ENCODE measurements around the gene TMEM179.

TMEM179 gene

GRCh38 chr14:104598910-104599273, 5.7 kb downstream of the TMEM179 start:
- DNase-seq (ENCODE audit: low read depth), result no peak

- DNase-seq (ENCODE audit: low read depth), result no peak
Observed at GRCh38 chr14:104598039-104598909, 6.3 kb downstream of the TMEM179 start.

DNA sequence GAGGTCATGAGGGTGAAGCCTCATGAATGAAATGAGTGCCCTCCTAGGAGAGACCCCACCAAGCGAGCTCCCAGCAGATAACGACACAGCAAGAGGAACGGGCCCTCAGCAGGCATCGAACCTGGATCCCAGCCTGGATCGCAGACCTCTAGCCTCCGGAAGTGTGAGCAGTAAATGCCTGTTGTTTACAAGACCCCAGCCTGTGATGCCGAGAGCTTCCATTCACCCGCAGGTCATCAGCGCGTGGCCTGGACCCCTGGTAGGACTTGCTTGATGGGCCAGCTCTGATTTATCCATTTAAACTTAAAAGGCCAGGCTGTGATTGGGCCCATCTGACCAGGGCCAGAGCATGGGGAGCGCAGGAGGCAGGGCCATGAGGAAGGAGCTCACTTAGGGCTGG, 7.0 kb downstream of the TMEM179 start:
- no peak for DNase-seq (ENCODE audit: low read depth)

DNA sequence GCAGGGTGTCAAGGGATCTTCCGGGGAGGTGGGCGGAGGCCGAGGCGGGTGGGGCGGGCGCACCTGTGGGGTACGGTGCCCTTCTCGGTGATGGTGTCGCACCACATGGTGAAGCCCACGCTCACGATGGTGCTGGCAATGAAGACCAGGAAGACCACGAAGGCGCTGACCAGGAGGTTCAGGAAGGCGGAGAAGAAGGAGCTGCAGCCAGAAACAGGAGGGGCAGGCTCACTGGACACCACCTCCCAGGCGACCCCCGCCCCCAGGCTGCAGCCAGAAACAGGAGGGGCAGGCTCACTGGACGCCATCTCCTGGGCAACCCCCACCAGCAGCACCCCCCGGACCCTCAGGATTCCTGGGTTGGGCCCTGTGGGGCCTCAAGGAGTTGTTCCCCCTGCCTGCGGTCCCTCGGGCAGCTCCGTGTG, 7.6 kb downstream of the TMEM179 start:
- DNase-seq (ENCODE audit: low read depth), result no peak

- DNase-seq (ENCODE audit: low read depth), result no peak
Observed at GRCh38 chr14:104596451-104596918, 8.1 kb downstream of the TMEM179 start.

GRCh38 chr14:104595911-104596450, 8.6 kb downstream of the TMEM179 start:
- no peak for DNase-seq (ENCODE audit: low read depth)

DNA sequence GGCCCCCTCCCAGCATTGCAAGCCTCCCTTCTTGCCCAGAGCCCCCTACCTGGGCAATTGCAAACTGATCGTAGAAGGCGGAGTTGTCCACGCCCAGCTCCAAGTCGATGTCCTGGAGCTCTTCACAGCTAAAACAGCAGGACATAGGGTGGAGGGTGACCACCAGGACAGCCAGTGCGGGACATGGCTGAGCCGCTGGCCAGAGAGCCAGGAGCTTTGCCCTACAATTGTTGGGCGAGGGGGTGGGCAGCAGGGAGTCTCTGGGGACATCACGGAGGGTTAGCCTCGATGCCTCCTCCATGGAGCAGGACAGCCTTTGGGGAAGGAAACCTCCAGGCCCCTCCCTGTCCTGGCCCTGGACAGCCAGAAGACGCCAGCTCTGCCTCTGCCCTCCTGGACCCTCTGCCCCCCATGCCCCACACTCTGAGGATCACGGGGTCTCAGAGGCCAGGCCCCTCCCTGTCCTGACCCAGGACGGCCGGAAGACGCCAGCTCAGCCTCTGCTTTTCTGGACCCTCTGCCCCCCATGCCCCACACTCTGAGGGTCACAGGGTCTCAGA, 9.4 kb downstream of the TMEM179 start:
- no peak for DNase-seq (ENCODE audit: low read depth)

DNA sequence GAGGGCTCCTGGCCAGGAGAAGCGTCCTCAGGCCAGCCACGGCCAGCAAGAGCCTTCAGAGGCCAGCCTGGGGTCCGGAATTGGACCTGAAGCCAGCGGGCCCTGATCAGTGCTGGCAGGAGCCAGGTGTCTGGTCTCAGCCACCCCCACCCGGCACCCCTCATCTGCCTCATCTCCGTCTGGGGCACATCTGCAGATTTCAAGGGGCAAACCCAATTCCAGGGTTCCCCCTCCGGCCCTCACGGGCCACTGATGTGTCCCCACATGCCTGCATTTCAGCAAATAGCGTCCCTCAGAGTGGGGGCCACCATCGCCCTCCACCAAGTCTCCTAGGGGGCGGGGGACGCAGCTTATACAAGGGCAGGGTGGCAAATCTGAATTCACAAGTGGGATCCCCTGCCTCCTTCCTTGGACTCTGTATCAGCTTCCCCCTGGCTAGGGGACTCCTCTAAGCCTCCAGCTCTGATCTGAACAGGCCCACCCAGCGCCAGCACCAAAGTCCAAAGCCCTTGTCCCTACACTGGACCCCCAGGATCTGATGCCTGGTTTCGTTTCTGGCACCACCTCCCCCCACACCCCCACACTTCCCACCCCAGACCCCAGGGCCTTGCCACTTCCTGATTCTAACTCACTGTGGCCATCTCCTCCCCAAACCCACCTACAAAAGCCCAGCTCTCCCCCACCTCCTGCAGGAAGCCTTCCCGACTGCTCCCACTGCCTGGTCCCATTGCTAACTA, 10.1 kb downstream of the TMEM179 start:
- no peak for DNase-seq (ENCODE audit: low read depth)

DNA sequence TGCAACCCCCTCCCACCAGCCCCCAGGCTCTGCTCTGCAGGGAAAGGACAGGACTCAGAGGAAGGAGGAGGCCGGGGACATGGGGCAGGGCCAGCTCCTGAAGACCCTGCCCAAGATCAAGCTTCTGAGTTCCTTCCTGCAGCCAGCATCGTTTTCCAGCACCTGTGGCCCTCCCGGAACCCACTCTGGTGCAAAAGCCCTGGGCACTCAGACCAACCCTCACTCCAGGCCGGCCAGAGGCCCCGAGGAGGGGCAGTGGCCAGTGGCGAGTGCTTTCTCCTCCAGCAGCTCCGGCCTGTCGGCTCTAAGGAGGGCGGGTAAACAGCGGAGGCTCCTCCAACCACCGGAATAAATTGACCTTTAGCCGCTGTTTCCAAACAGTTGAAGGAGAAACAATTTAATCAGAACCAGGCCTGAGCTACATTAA, 10.8 kb downstream of the TMEM179 start:
- no peak for DNase-seq (ENCODE audit: low read depth)

DNA sequence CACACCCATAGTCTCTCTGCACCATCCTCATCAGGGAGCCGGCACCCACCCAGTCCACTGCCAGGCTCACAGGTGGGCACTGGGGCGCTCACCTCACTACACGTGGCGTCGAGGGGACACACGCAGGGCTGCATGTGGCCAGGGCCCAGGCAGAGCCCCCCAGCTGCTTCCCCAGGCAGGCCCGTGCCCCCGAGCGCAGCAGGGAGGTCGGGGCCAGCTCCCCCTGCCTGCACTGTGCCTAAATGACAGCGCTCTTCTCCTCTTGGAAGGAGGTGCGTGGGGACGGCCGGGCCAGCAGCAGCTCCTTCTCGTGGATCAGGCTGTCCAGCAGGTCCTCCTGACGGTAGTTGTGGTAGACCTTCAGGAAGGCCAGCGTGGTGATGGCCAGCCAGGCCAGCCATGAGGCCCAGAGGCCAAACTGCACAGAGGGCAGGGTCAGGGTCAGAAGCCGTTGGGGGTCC, 11.3 kb downstream of the TMEM179 start:
- DNase-seq (ENCODE audit: low read depth), result no peak

- DNase-seq (ENCODE audit: low read depth), result no peak
Observed at GRCh38 chr14:104592785-104593184, 11.8 kb downstream of the TMEM179 start.

- no peak for DNase-seq (ENCODE audit: low read depth)
Observed at GRCh38 chr14:104592292-104592672, 12.3 kb downstream of the TMEM179 start.

GRCh38 chr14:104591506-104592291, 12.9 kb downstream of the TMEM179 start:
- no peak for DNase-seq (ENCODE audit: low read depth)

DNA sequence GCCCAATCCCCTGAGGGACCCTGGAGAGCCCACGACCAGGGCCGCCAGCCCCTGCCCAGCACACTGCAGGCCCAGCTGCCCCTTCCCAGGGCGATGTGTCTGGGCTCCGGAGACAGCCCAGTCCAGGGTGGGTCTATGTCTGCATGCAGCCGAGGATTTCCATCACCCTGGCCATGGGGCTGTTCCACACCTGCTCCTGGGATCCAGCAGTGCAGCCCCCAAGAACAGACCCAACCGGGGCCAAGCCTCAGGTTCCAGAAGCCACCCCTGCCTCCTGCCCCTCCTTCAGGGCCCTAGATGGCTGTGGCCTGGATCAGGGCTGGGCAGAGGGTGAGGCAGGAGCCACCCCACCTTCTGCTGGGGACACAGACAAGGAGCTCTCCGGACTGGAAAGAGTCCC, 13.5 kb downstream of the TMEM179 start:
- DNase-seq (ENCODE audit: low read depth), result no peak

GRCh38 chr14:104590240-104590965, 14.2 kb downstream of the TMEM179 start:
- no peak for DNase-seq (ENCODE audit: low read depth)

GRCh38 chr14:104589338-104590195, 15.0 kb downstream of the TMEM179 start:
- DNase-seq (ENCODE audit: low read depth), result no peak

DNA sequence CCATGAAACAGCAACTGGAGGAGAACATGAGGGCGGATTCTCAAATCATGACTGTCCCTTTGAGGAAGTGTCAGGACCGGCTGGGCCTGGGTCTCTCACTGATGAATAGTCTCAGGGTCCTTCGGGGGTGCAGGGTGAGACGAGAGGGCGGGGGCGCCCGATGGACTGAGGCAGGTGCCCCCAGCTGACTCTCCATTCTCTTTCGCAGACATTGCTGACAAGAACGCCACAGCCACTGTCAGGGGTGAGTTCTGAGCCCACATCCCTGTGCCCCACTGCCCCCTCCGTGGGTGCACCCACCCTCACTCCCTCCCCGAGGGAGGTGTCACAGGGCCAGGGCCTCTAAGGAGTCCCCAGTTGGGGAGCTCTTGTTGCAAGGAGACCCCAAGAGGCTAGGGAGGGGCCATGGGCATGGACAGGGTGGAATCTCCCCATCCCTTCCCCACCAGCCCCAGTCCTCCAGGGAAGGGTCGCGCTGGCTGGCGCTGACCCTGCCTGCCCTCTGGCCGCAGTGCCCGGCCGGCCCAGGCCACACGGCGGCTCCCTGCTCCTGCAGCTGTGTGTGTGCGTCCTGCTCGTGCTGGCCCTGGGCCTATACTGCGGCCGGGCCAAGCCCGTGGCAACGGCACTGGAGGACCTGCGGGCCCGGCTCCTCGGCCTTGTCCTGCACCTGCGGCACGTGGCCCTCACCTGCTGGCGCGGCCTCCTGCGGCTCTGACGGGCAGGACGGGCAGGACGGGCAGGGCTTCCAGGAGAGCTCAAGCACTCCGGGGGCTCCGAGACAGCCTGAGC, 16.3 kb downstream of the TMEM179 start:
- no peak for DNase-seq (ENCODE audit: low read depth)

GRCh38 chr14:104587641-104588040, 16.9 kb downstream of the TMEM179 start:
- DNase-seq (ENCODE audit: low read depth), result no peak
